Peyer's patch (tissue), 4 donors: ENCODE measurements around the gene SLK.

Experiments
- CTCF ChIP-seq, 6 experiments: fragments of 450-650 bp in 4 of 6; fragments of 200-600 bp in 2 of 6; sonication (generic) in 1 of 6; IDR thresholded peaks; one replicate each; pipeline ENCODE4 v1.5.1; 2017 to 2019; ENCODE audit warnings: antibody characterized with exemption in 6 of 6, mild to moderate bottlenecking in 3 of 6, moderate library complexity in 1 of 6
- POLR2A ChIP-seq, 2 donors: fragments of 450-650 bp; IDR thresholded peaks; one replicate each; pipeline ENCODE4 v1.5.1; 2017; ENCODE audit warnings: antibody characterized with exemption in 2 of 2, mild to moderate bottlenecking in 2 of 2, moderate library complexity in 2 of 2

DNA sequence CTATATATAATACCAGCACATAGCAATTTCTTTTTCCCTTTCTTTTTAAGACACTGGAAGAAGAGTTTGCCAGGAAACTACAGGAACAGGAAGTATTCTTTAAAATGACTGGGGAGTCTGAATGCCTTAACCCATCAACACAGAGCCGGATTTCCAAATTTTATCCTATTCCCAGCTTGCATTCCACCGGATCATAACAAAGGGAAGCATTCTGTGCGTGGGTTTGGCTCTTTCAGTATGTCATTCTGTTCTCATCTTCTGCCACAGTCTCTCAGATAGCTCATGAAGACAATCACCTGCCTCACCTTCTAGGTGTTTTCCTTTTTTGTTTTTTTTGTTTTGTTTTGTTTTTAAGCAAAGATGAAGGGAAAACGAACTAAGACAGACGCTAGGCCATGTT lies 58.6 kb downstream of the SLK start:
- TF ChIP-seq CTCF (IDR thresholded peaks at IDR 0.05) (no peak), POLR2A (IDR thresholded peaks at IDR 0.05) (no peak)
